GM10847 (cell line): ENCODE measurements around the gene NAT14.

ENCODE experiments used
- POLR2A ChIP-seq: IDR thresholded peaks from 2 replicates; pipeline ENCODE4 v1.6.1; 2011; ENCODE audit not compliant: insufficient read length; ENCODE audit errors: extremely low read depth

The NAT14 gene

DNA sequence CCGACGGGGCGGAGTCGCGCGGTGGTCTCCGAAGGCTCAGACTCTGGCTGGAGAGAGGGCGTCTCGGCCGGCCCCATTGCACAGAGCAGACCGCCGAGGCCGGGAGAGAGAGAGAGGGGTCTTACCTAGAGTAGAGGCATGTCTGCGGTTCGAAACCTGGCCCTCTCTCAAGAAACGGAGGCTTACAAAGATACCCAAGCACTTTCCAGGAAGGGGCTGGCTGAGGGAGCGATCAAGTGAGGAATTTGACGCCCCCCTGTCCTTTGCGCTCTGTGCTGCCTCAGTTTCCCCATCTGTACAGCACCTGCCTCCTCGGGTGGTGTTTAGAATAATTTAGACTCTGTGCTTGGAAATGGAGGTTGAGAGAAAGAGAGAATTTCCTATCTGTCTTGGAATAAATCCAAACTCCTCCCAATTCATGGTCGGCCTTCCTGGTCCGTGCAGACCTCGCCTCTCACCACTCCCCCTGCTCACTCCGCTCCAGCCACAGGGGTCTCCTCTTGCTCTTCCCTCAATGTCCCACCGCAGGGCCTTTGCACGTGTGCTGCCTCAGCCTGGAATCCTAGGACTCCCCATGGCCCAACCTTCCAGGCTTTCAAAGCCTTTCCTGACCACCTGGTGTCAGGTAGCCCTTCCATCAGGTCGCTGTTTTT is 22.9 kb upstream of the NAT14 start:
- peak; percentile 60 for TF ChIP-seq POLR2A

DNA sequence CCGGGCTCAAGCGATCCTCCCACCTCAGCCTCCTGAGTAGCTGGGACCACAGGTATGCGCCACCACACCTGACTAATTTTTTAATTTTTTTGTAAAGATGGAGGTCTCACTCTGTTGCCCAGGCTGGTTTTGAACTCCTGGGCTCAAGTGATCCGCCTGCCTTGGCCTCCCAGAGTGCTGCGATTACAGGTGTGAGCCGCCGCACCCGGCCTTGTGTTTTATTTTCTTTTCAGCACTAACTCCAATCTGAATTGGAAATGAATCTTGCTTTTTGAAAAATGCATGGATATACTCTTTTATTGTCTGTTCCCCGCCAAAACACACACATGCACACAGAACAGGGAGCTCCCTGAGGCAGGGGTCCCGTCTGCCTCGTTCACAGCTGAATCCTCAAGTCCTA is 22.3 kb upstream of the NAT14 start:
- no peak for TF ChIP-seq POLR2A

- no peak for TF ChIP-seq POLR2A
Measured at GRCh38 chr19:55463583-55464031, 21.4 kb upstream of the NAT14 start.

DNA sequence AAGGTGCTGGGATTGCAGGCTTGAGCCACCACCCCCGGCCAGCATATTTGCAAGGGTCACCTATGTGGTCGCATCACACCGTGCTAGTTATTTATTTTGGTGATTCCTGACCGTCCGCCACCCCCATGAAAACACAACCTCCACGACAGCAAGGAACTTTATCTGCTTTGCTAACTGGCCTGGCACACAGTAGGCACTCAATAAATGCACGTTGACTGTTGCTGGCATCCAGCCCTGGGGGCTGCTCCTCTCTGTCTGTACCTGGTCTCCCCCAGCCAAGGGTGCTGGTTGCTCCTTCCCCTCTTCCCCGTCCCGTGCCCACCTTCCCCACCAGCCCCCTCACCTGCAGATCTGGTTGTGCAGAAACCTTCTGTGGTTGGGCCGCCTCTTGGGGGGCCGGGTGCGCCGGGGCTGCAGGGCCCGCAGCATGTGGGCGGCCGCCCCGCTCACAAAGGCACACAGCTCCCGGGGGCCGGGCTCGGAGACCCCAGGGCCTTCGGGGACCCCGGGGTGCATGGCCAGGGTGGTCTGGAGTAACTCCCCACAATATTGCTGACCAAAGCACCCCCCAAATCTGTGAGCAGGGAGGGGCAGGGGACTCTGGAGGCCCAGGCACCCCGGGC is 20.8 kb upstream of the NAT14 start:
- TF ChIP-seq POLR2A: no peak

DNA sequence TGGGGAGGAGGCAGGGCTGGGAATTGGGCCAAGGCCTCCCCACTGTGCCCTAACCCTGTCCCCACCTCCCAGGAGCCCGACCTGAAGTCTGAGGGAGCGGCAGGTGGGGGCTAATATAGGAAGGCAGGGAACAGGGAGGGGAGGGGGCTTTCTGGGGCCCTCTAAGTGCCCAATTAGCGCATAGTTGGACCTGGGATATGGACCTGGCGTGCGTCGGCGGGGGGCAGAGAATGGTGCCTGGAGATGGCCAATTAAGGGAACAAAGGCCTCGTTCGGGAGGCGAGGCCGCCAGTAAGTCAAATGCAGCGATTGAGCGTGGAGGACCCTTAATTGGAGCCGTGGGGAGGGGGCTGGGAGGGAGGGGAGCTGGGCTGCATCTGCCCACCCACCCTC is 20.3 kb upstream of the NAT14 start, which contains the start of gene C19orf85:
Gene C19orf85, minus strand, starts transcription at position 90 of the 393 bp plus-strand sequence. CDS start 197 bp downstream, outside the sequence.
- no peak for TF ChIP-seq POLR2A

- no peak for TF ChIP-seq POLR2A
Measured at GRCh38 chr19:55465460-55466240, 19.3 kb upstream of the NAT14 start.

DNA sequence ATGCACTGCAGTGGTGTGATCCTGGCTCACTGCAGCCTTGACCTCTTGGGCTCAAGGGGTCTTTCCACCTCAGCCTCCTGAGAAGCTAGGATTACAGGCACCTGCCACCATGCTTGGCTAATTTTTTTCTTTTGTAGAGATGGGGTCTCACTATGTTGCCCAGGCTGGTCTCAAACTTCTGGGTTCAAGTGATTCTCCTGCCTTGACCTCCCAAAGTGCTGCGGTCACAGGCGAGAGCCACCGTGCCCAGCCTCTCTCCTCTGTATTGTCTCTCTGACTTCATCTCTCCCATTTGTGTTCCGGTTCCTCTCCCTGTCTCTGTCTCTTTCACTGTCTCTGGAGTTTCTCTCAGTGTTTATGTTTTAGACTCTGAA is 18.8 kb upstream of the NAT14 start:
- TF ChIP-seq POLR2A: no peak

GRCh38 chr19:55467236-55468053 is 17.5 kb upstream of the NAT14 start:
- no peak for TF ChIP-seq POLR2A

- TF ChIP-seq POLR2A: no peak
Measured at GRCh38 chr19:55468054-55468393, 17.0 kb upstream of the NAT14 start.

DNA sequence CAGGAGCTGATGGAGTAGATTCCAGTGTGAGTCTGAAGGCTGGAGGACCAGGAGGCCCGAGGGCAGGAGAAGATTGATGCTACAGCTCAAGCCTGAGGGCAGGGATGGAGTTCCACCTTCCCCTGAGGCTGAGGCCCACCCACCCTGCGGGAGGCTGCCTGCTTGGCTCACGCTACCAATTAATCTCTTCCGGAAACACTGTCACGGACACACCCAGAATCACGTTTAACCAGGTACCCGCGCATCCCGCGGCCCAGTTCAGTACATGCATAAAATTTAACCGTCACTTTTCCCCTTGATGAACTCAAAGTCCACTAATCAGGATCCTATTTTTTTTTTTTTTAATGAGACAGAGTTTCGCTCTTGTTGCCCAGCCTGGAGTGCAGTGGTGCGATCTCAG is 13.7 kb upstream of the NAT14 start:
- no peak for TF ChIP-seq POLR2A

GRCh38 chr19:55472463-55472862 is 12.5 kb upstream of the NAT14 start:
- no peak for TF ChIP-seq POLR2A

DNA sequence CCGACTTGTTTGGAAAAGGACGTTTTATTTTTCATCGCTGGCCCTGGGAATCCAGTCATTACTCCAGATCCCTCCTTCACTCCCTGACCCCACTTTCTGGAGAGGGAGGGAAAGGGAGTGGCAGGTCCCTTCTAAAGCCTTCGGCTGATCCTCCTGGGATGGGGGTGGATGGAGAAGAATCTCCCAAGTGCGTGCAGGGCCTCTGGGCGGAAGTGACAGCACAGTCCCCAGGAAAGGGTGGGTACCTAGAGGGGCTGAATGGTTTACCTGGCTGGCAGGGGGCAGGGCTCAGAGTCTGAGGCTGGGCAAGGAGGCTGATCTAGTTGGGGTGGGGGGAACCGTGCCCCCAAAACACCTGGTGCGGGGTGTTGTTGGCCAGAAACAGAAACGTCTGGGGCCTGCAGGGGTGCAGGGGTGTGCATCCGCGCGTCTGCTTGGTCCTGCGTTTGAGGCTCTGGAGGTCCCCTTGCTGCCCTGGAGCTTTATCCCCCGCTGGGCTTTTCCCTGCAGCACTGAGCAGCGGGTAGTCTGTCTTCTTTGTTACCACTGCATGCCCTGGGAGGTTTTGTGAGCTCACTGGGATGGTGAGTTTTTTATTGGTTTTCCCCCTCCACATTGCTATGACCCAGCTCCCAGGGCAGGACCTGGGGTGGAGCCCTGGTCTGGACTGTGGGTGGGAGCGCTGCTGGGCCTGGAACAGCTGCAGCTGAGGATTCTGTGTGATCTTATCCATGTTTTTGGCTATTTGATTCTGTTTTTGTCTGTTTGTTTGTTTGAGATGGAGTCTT is 11.6 kb upstream of the NAT14 start:
- no peak for TF ChIP-seq POLR2A

DNA sequence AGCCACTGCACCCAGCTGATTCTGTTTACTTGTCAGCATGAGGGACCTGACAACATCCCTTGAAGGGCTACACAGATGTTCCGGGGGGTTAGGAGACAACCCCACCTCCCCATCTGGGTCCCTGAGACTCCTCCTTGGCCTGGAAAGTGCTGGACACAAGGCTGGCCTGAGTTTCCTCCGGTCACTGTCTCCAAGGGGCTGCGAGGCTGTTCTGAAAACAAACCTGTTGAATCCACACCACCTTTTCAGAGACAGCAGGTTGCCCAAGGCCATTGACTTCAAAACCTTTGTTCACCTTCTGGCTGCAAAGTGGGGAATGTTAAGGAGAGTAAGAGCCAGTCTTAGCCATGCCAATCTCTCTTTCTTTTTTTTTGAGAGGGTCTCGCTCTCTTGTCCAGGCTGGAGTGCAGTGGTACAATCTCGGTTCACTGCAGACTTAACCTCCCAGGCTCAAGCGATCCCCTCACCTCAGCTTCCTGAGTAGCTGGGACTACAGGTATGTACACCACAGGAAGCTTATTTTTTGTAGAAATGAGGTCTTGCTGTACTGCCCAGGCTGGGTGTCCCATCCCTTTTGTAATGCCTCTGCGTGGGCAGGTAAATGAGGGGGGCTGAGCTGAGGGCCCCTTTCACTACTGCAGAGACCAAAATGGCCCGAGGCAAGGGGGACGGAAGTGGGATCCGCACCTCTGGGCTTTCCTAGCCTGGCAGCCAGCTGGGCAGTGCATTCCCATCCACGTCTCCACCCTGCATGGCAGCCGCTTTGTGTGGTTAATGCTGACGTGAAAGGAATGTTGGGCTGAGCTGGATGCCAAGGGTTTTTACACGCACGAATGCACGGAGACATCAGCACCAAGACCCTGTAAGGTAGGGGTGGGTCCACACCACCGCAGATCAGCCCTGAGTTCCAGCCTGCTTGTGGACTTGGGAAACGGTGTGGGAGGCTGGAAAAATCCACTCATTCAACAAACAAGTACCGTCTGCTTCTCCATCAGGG is 10.4 kb upstream of the NAT14 start:
- TF ChIP-seq POLR2A: no peak

- TF ChIP-seq POLR2A: no peak
Measured at GRCh38 chr19:55476100-55476775, 8.8 kb upstream of the NAT14 start, which contains the start of gene ZNF628. TSS of gene ZNF628 (plus strand) at chr19:55476617. CDS start at chr19:55479911, 3,294 bp downstream.
